Measurements from ENCODE around the gene MED12L. TPM values are rescaled to one million over a fixed set of nuclear protein-coding genes. Genes with fewer than 3 reads are reported as not detected.

Gene MED12L
- total RNA-seq, 2 experiments from 2014 or later: 12.6 to 32.7 TPM

- ChIA-PET POLR2A (interaction anchor here (1.0 to 4.5 kb wide), 2 partner anchors 14 to 29 kb away, joined by 3 to 33 read pairs; no protein-coding TSS in a partner anchor), CTCF (ENCODE audit: unreplicated experiment) (no interaction called here)
- intact Hi-C loops (cut with micrococcal nuclease; ENCODE audit: unreplicated experiment): loop anchor here (5.0 kb wide), 1 partner anchor 43 kb away; no protein-coding TSS in a partner anchor
- no TSS peak for BruUV-seq (replicated peaks)
- Histone ChIP-seq H3K4me2 (ENCODE audit: low read length) (peak overlapping the region; percentile 72), H4K20me1 (ENCODE audit: insufficient read depth, low read length) (no peaks in the 10 kb centered on the region), H3K9me3 (ENCODE audit: low read length) (no peaks in the 10 kb centered on the region), H3K27ac (ENCODE audit: low read depth, low read length, poor library complexity, severe bottlenecking) (peak overlapping the region; percentile 73), H3K4me3 (ENCODE audit: low read depth, low read length, poor library complexity, severe bottlenecking) (peak overlapping the region; percentile 50), H2AFZ (ENCODE audit: low read length) (peak overlapping the region; percentile 79; the same call in 1 of the 2 replicates), H3K36me3 (ENCODE audit: insufficient read depth, low read length) (peaks cover 15% of the 10 kb centered on the region), H3K4me1 (ENCODE audit: insufficient read depth, low read length, poor library complexity, severe bottlenecking) (peaks cover 39% of the 10 kb centered on the region), H3K9me2 (ENCODE audit: insufficient read depth, low read length) (no peaks in the 10 kb centered on the region), H3K79me2 (ENCODE audit: insufficient read depth, low read depth, low read length) (no peaks in the 10 kb centered on the region)
- no peak for TF ChIP-seq EZH2phosphoT487 (IDR thresholded peaks at IDR 0.05; ENCODE audit: borderline replicate concordance, low read depth, low read length)
- TF ChIP-seq, protein P1, sequence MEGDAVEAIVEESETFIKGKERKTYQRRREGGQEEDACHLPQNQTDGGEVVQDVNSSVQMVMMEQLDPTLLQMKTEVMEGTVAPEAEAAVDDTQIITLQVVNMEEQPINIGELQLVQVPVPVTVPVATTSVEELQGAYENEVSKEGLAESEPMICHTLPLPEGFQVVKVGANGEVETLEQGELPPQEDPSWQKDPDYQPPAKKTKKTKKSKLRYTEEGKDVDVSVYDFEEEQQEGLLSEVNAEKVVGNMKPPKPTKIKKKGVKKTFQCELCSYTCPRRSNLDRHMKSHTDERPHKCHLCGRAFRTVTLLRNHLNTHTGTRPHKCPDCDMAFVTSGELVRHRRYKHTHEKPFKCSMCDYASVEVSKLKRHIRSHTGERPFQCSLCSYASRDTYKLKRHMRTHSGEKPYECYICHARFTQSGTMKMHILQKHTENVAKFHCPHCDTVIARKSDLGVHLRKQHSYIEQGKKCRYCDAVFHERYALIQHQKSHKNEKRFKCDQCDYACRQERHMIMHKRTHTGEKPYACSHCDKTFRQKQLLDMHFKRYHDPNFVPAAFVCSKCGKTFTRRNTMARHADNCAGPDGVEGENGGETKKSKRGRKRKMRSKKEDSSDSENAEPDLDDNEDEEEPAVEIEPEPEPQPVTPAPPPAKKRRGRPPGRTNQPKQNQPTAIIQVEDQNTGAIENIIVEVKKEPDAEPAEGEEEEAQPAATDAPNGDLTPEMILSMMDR (conservative IDR thresholded peaks at IDR 0.05; ENCODE audit: low read length): no peak
- DNase-seq (ENCODE audit: low spot score): peak; percentile 47
Measured at GRCh38 chr3:151383956-151384355, 298.5 kb downstream of the MED12L start.

DNA sequence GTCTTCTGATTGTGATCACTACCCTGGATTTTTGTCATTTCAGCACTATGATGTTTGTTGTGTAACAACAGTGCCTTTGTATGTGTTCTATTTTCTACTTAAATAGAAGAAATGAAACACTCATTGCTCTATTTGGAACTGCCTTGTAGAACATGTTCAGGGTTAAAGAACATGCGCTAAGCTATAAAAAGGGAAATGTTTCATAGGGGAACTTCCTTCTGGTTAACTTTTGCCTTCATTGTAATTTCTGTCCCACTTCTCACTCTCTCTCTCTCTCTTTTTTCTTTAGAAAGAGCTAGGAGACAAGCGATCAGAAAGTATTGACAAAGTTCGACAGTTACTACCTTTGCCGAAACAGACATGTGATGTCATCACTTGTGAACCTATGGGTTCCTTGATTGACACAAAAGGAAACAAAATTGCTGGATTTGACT lies 299.3 kb downstream of the MED12L start, which contains the start of gene P2RY12:
Gene P2RY12 (minus strand): TSS at position 13 of the 434 bp plus-strand sequence. CDS start 45,908 bp downstream, outside the sequence.
- BruUV-seq (replicated peaks): no TSS peak
- H2AFZ ChIP-seq (ENCODE audit: low read length): peak within 1 kb of the TSS; percentile 79
- peak; percentile 35 for DNase-seq (ENCODE audit: low spot score)
- intact Hi-C loops (cut with micrococcal nuclease; ENCODE audit: unreplicated experiment): loop anchor here (5.0 kb wide), 1 partner anchor 43 kb away; no protein-coding TSS in a partner anchor
- H3K4me2 ChIP-seq (ENCODE audit: low read length): peak within 1 kb of the TSS; percentile 72
- TF ChIP-seq EZH2phosphoT487 (IDR thresholded peaks at IDR 0.05; ENCODE audit: borderline replicate concordance, low read depth, low read length): no peak
- TF ChIP-seq, protein P1 (conservative IDR thresholded peaks at IDR 0.05; ENCODE audit: low read length): no peak
- H3K9me3 ChIP-seq (ENCODE audit: low read length): no peaks in the 10 kb centered on the region
- H4K20me1 ChIP-seq (ENCODE audit: insufficient read depth, low read length): no peaks in the 10 kb centered on the region
- ChIA-PET CTCF (ENCODE audit: unreplicated experiment) (no interaction called here), POLR2A (interaction anchor here (0.7 to 4.5 kb wide), 6 partner anchors 9 to 657 kb away, joined by 3 to 33 read pairs (median 3); no protein-coding TSS in a partner anchor)
- H3K9me2 ChIP-seq (ENCODE audit: insufficient read depth, low read length): no peaks in the 10 kb centered on the region
- H3K79me2 ChIP-seq (ENCODE audit: insufficient read depth, low read depth, low read length): no peaks in the 10 kb centered on the region
- peak within 1 kb of the TSS; percentile 50 for H3K4me3 ChIP-seq (ENCODE audit: low read depth, low read length, poor library complexity, severe bottlenecking)
- peaks cover 39% of the 10 kb centered on the region for H3K4me1 ChIP-seq (ENCODE audit: insufficient read depth, low read length, poor library complexity, severe bottlenecking)
- H3K27ac ChIP-seq (ENCODE audit: low read depth, low read length, poor library complexity, severe bottlenecking): peak within 1 kb of the TSS; percentile 73
- peaks cover 15% of the 10 kb centered on the region for H3K36me3 ChIP-seq (ENCODE audit: insufficient read depth, low read length)

DNA sequence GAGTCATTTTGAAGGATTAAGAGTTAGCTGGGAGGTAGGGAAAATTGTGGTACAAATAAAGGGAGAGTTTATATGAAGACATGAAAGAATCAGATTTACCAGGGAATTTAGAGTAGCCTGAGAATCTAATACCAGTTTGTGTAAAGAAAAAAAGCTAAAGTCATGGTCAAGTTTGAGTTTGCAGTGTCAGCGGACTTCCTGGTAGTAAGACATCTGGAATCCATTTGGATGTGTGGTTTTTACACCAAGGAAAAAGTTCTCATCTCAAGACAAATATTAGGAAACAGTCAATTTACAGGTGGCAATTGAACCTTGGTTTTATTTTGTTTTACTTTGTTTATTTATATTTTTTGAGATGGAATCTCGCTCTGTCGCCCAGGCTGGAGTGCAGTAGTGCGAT lies 300.6 kb downstream of the MED12L start:
- H3K9me3 ChIP-seq (ENCODE audit: low read length): no peaks in the 10 kb centered on the region
- H3K36me3 ChIP-seq (ENCODE audit: insufficient read depth, low read length): peaks cover 17% of the 10 kb centered on the region
- H3K27ac ChIP-seq (ENCODE audit: low read depth, low read length, poor library complexity, severe bottlenecking): no peak overlapping the region
- no peak overlapping the region for H3K4me3 ChIP-seq (ENCODE audit: low read depth, low read length, poor library complexity, severe bottlenecking)
- no peaks in the 10 kb centered on the region for H3K79me2 ChIP-seq (ENCODE audit: insufficient read depth, low read depth, low read length)
- H3K9me2 ChIP-seq (ENCODE audit: insufficient read depth, low read length): no peaks in the 10 kb centered on the region
- ChIA-PET POLR2A (interaction anchor here (0.7 to 4.5 kb wide), 3 partner anchors 12 to 703 kb away, joined by 3 to 33 read pairs (median 3); no protein-coding TSS in a partner anchor), CTCF (ENCODE audit: unreplicated experiment) (no interaction called here)
- intact Hi-C loops (cut with micrococcal nuclease; ENCODE audit: unreplicated experiment): no loop called here
- TF ChIP-seq EZH2phosphoT487 (IDR thresholded peaks at IDR 0.05; ENCODE audit: borderline replicate concordance, low read depth, low read length): no peak
- TF ChIP-seq, protein P1 (conservative IDR thresholded peaks at IDR 0.05; ENCODE audit: low read length): no peak
- no peak for DNase-seq (ENCODE audit: low spot score)
- no peak overlapping the region for H3K4me2 ChIP-seq (ENCODE audit: low read length)
- H4K20me1 ChIP-seq (ENCODE audit: insufficient read depth, low read length): no peaks in the 10 kb centered on the region
- no TSS peak for BruUV-seq (replicated peaks)
- H3K4me1 ChIP-seq (ENCODE audit: insufficient read depth, low read length, poor library complexity, severe bottlenecking): peaks cover 39% of the 10 kb centered on the region
- H2AFZ ChIP-seq (ENCODE audit: low read length): no peak overlapping the region

All from OCI-LY7 (cell line).